Activated B cell treated with CpG ODN at 0.5 μM for 24 hours (primary cell): ENCODE measurements around the gene KDM4C. TPM values are rescaled to one million over a fixed set of nuclear protein-coding genes. Genes with fewer than 3 reads are reported as not detected.

Experiments used
- ATAC-seq: fragments of 200-7000 bp; cut with Tn5 transposase; one replicate; pipeline ENCODE4 v1.10.0; 2021; ENCODE audit warnings: low read depth, mild to moderate bottlenecking, moderate library complexity
- CTCF ChIA-PET: fragments of 350-600 bp; sonication (Branson Sonifier 250); formaldehyde crosslinking; loops from one replicate; lab custom pipeline; 2021; ENCODE audit warnings: antibody characterized with exemption; lab: Charles Lee
- POLR2A ChIA-PET: fragments of 350-600 bp; sonication (Branson Sonifier 250); formaldehyde crosslinking; loops from one replicate; lab custom pipeline; 2021; ENCODE audit warnings: antibody characterized with exemption; lab: Charles Lee
- DNase-seq: peaks from one replicate; pipeline ENCODE4 v3.0.0; 2022
- H3K27ac Mint-ChIP-seq: one replicate; pipeline ENCODE4 v1.8.0; 2020; ENCODE audit warnings: mixed read lengths
- H3K27me3 Mint-ChIP-seq: one replicate; pipeline ENCODE4 v1.8.0; 2021; ENCODE audit warnings: mixed read lengths
- H3K36me3 Mint-ChIP-seq: one replicate; pipeline ENCODE4 v1.8.0; 2021; ENCODE audit warnings: low read depth, mixed read lengths
- H3K4me1 Mint-ChIP-seq: one replicate; pipeline ENCODE4 v1.8.0; 2021; ENCODE audit warnings: mixed read lengths
- H3K4me3 Mint-ChIP-seq: one replicate; pipeline ENCODE4 v1.8.0; 2020; ENCODE audit warnings: mild to moderate bottlenecking, mixed read lengths
- H3K9me3 Mint-ChIP-seq: one replicate; pipeline ENCODE4 v1.8.0; 2020; ENCODE audit warnings: mixed read lengths
- CTCF ChIP-seq: fragments of 200-600 bp; IDR thresholded peaks from one replicate; pipeline ENCODE4 v1.8.0; 2022; ENCODE audit warnings: antibody characterized with exemption, mild to moderate bottlenecking
- intact Hi-C: fragments of 100-400 bp; cut with micrococcal nuclease; formaldehyde crosslinking; loops from one replicate; pipeline ENCODE4 v1.15.1; 2024
- total RNA-seq: library from RNA; stranded (reverse); gene quantifications from 2 replicates; pipeline ENCODE4 v1.2.3, GENCODE V29; 2022

KDM4C gene
- total RNA-seq, 1 donor from 2014 or later = 113 TPM

GRCh38 chr9:7137571-7137970 lies 379.8 kb downstream of the KDM4C start:
- ChIA-PET POLR2A (no interaction called here), CTCF (no interaction called here)
- Mint-ChIP-seq H3K27ac (no peak overlapping the region), H3K4me3 (no peak overlapping the region), H3K4me1 (no peaks in the 10 kb centered on the region), H3K27me3 (no peaks in the 10 kb centered on the region), H3K9me3 (no peaks in the 10 kb centered on the region), H3K36me3 (peaks cover 77% of the 10 kb centered on the region)
- intact Hi-C loops = no loop called here
- ATAC-seq = no peak
- no peak for DNase-seq
- TF ChIP-seq CTCF = no peak

- TF ChIP-seq CTCF = no peak
- H3K27ac Mint-ChIP-seq = no peak overlapping the region
- ChIA-PET POLR2A (no interaction called here), CTCF (no interaction called here)
- H3K27me3 Mint-ChIP-seq = no peaks in the 10 kb centered on the region
- intact Hi-C loops = no loop called here
- ATAC-seq = no peak
- H3K4me1 Mint-ChIP-seq = no peaks in the 10 kb centered on the region
- DNase-seq = no peak
- no peaks in the 10 kb centered on the region for H3K9me3 Mint-ChIP-seq
- H3K36me3 Mint-ChIP-seq = peaks cover 78% of the 10 kb centered on the region
- H3K4me3 Mint-ChIP-seq = no peak overlapping the region
Measured at GRCh38 chr9:7139886-7140285, 382.1 kb downstream of the KDM4C start.

- TF ChIP-seq CTCF = no peak
- Mint-ChIP-seq H3K27ac (no peak overlapping the region), H3K4me3 (no peak overlapping the region), H3K4me1 (no peaks in the 10 kb centered on the region), H3K36me3 (peaks cover 78% of the 10 kb centered on the region), H3K9me3 (no peaks in the 10 kb centered on the region), H3K27me3 (no peaks in the 10 kb centered on the region)
- intact Hi-C loops = no loop called here
- POLR2A ChIA-PET = no interaction called here
- CTCF ChIA-PET = no interaction called here
- DNase-seq (no peak), ATAC-seq (no peak)
Measured at GRCh38 chr9:7140401-7140800, 382.6 kb downstream of the KDM4C start.

- peaks cover 4% of the 10 kb centered on the region for H3K4me1 Mint-ChIP-seq
- ChIA-PET CTCF (no interaction called here), POLR2A (no interaction called here)
- no peaks in the 10 kb centered on the region for H3K27me3 Mint-ChIP-seq
- no peak for ATAC-seq
- DNase-seq = no peak
- intact Hi-C loops = no loop called here
- TF ChIP-seq CTCF = no peak
- H3K27ac Mint-ChIP-seq = no peak overlapping the region
- no peaks in the 10 kb centered on the region for H3K9me3 Mint-ChIP-seq
- H3K4me3 Mint-ChIP-seq = no peak overlapping the region
- H3K36me3 Mint-ChIP-seq = peaks cover 81% of the 10 kb centered on the region
Measured at GRCh38 chr9:7143645-7144200, 385.9 kb downstream of the KDM4C start.

- intact Hi-C loops = no loop called here
- DNase-seq (no peak), ATAC-seq (no peak)
- peaks cover 77% of the 10 kb centered on the region for H3K36me3 Mint-ChIP-seq
- no peaks in the 10 kb centered on the region for H3K9me3 Mint-ChIP-seq
- ChIA-PET POLR2A (no interaction called here), CTCF (no interaction called here)
- H3K27ac Mint-ChIP-seq = no peak overlapping the region
- peaks cover 10% of the 10 kb centered on the region for H3K4me1 Mint-ChIP-seq
- H3K4me3 Mint-ChIP-seq = no peak overlapping the region
- no peaks in the 10 kb centered on the region for H3K27me3 Mint-ChIP-seq
- TF ChIP-seq CTCF = no peak
Measured at GRCh38 chr9:7144265-7145046, 386.7 kb downstream of the KDM4C start.
